ENCODE results near the gene LRR1. TPM values are rescaled to one million over a fixed set of nuclear protein-coding genes. Genes with fewer than 3 reads are reported as not detected.

Gene LRR1
- total and polyA plus RNA-seq, 8 donors: 10.1 to 16.1 (median 12.9) TPM

DNA sequence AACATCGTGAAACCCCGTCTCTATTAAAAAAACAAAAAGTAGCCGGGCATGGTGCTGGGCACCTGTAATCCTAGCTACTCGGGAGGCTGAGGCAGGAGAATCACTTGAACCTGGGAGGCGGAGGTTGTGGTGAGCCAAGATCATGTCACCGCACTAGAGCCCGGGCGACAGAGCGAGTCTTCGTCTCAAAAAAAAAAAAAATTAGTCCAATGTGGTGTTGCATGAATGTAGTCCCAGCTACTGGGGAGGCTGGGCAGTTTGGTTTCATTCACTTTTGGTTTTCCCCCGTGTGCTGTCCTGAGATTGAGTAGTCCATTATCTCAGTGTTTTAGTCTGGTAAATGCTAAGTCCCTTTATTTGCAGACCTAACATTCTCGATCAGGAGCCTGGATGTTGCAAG, 32.0 kb upstream of the LRR1 start:
- TF ChIP-seq, protein P1, sequence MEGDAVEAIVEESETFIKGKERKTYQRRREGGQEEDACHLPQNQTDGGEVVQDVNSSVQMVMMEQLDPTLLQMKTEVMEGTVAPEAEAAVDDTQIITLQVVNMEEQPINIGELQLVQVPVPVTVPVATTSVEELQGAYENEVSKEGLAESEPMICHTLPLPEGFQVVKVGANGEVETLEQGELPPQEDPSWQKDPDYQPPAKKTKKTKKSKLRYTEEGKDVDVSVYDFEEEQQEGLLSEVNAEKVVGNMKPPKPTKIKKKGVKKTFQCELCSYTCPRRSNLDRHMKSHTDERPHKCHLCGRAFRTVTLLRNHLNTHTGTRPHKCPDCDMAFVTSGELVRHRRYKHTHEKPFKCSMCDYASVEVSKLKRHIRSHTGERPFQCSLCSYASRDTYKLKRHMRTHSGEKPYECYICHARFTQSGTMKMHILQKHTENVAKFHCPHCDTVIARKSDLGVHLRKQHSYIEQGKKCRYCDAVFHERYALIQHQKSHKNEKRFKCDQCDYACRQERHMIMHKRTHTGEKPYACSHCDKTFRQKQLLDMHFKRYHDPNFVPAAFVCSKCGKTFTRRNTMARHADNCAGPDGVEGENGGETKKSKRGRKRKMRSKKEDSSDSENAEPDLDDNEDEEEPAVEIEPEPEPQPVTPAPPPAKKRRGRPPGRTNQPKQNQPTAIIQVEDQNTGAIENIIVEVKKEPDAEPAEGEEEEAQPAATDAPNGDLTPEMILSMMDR (IDR thresholded peaks at IDR 0.05): no peak
- DNase-seq: no peak

DNA sequence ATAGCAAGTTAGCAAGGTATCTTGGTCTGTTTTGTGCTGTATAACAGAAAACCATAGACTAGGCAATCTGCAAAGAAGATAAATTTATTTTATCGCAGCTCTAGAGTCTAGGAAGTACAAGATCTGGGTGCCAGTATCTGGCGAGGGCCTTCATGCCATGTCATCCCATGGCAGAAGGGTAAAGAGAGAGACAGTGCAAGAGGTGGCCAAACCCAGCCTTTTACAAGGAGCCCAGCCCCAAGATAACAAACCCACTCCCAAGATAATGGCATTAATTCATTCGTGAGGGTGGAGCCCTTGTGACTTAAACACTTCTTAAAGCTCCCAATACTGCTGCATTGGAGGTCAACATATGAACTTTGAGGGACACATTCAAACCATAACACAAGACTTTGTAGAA, 29.5 kb upstream of the LRR1 start:
- no peak for ATAC-seq
- H3K4me3 ChIP-seq: no peak overlapping the region

More for the DNA sequence above, 32.0 kb upstream of the LRR1 start:
- intact Hi-C loops (cut with DNase I): no loop called here
- H3K4me3 ChIP-seq: no peak overlapping the region
- ATAC-seq: no peak
- peaks cover 0 to 2% of the 10 kb centered on the region in 2 donors for H3K36me3 ChIP-seq
- peaks cover 0 to 4% of the 10 kb centered on the region in 2 donors for H3K9me3 ChIP-seq
- no peaks in the 10 kb centered on the region for H3K27me3 ChIP-seq
- no peaks in the 10 kb centered on the region for H3K4me1 ChIP-seq
- H3K27ac ChIP-seq: no peak overlapping the region

DNA sequence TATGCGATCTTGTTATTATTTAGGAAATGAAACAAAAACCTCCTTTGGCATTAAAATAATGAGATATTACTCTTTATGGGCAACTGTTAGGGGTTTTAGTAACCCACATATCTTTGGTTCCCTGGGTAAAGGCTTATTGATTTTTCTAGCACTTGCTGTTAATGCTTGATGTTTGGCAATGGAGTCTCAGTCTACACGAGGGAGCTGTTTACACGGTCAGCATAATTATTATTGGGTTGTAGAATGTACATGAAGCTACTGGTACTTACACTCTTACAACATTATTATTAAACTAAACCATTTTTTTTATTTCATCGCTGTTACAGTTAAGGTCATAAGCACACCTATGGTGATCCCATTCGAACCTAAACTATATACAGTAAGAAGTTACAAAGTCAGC, 24.7 kb upstream of the LRR1 start:
- Histone ChIP-seq H3K4me3 (no peak overlapping the region), H3K9me3 (peaks cover 0 to 6% of the 10 kb centered on the region in 2 donors), H3K4me1 (no peaks in the 10 kb centered on the region), H3K27me3 (no peaks in the 10 kb centered on the region), H3K36me3 (peaks cover 0 to 48% of the 10 kb centered on the region in 2 donors), H3K27ac (no peak overlapping the region)
- DNase-seq: no peak
- TF ChIP-seq, protein P1 (IDR thresholded peaks at IDR 0.05): no peak
- intact Hi-C loops (cut with DNase I): no loop called here
- ATAC-seq: no peak

More for the DNA sequence above, 29.5 kb upstream of the LRR1 start:
- H3K9me3 ChIP-seq: peaks cover 0 to 6% of the 10 kb centered on the region in 2 donors
- intact Hi-C loops (cut with DNase I): no loop called here
- no peak overlapping the region for H3K27ac ChIP-seq
- peaks cover 0 to 15% of the 10 kb centered on the region in 2 donors for H3K36me3 ChIP-seq
- no peaks in the 10 kb centered on the region for H3K27me3 ChIP-seq
- TF ChIP-seq, protein P1 (IDR thresholded peaks at IDR 0.05): no peak
- no peaks in the 10 kb centered on the region for H3K4me1 ChIP-seq
- DNase-seq: no peak

DNA sequence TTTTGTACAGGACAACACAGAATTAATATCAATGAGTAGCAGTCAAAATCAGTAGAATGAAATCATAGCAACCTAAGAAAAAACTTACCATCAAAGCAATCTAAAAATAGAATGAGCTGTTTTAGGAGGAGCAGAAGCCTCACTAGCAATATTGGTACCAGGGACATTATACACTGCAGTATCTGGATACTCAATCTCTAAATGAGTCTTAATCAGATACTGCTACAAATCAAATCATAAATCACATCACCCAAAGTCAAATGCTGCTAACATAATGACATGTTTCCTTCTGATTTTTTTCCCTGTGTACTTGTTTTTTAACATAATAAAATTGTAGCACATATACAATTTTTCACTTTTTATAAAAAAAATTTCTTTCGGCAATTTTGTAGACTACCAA, 20.6 kb upstream of the LRR1 start:
- ATAC-seq (no peak), DNase-seq (no peak)
- no peaks in the 10 kb centered on the region for H3K27me3 ChIP-seq
- H3K4me3 ChIP-seq: no peak overlapping the region
- peaks cover 0 to 7% of the 10 kb centered on the region in 2 donors for H3K4me1 ChIP-seq
- TF ChIP-seq, protein P1 (IDR thresholded peaks at IDR 0.05): no peak
- intact Hi-C loops (cut with DNase I): no loop called here
- no peak overlapping the region for H3K27ac ChIP-seq
- H3K9me3 ChIP-seq: no peaks in the 10 kb centered on the region
- H3K36me3 ChIP-seq: peaks cover 0 to 61% of the 10 kb centered on the region in 2 donors

DNA sequence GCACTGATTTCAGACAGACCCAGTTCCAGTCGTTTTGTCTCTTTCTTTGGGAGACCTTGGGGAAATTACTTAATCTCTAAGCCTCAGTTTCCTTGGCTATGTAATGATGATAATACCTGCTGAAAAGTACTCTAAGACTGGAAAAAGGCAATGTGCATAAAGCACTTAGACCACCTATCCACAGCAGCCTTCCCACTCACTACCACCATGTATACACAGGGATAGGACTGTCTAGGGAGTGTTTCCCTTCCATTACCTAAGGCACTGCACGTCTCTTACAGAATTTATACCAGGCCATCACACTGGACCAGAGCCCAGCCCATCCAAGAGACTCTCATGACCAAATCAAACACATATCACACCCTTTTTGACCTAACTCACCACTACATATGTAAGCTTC, 18.9 kb upstream of the LRR1 start:
- Histone ChIP-seq H3K4me3 (no peak overlapping the region), H3K4me1 (peaks cover 4 to 24% of the 10 kb centered on the region in 2 donors), H3K36me3 (peaks cover 0 to 64% of the 10 kb centered on the region in 2 donors), H3K27ac (no peak overlapping the region), H3K9me3 (no peaks in the 10 kb centered on the region), H3K27me3 (no peaks in the 10 kb centered on the region)
- DNase-seq: no peak
- TF ChIP-seq, protein P1 (IDR thresholded peaks at IDR 0.05): no peak
- no peak for ATAC-seq
- intact Hi-C loops (cut with DNase I): no loop called here

All from left lung (tissue), 10 donors.